Stimulated activated CD8-positive, alpha-beta memory T cell treated with anti-CD3 and anti-CD28 coated beads, Interleukin-7, amount 100 ng/mL, for 48 hours (primary cell): Measurements from ENCODE around the gene KRTAP4-4.
"Not testable (repeated sequence)": the region's sequence is repeated elsewhere in the genome, so short reads cannot be mapped to it uniquely, and the experiment has no call there.

ENCODE experiments used
- DNase-seq, 2 donors: peaks; one replicate each; pipeline ENCODE4 v3.0.0-alpha.2; 2020; ENCODE audit warnings: low read depth in 1 of 2; ENCODE audit errors: extremely low read depth in 1 of 2

KRTAP4-4 gene

GRCh38 chr17:41148971-41149651 lies 11.4 kb downstream of the KRTAP4-4 start:
- not testable (repeated sequence) for DNase-seq

GRCh38 chr17:41147531-41148204 lies 12.9 kb downstream of the KRTAP4-4 start:
- DNase-seq, result no peak

GRCh38 chr17:41145261-41145660 lies 15.3 kb downstream of the KRTAP4-4 start:
- DNase-seq, result no peak

- DNase-seq, result no peak
Observed at GRCh38 chr17:41144846-41145245, 15.7 kb downstream of the KRTAP4-4 start.

GRCh38 chr17:41141361-41141760 lies 19.2 kb downstream of the KRTAP4-4 start:
- DNase-seq, result no peak

- DNase-seq, result no peak
Observed at GRCh38 chr17:41140360-41141131, 20.0 kb downstream of the KRTAP4-4 start, which contains the start of gene KRTAP4-6. KRTAP4-6 (minus strand) TSS chr17:41140544; CDS start chr17:41140487, 57 bp downstream.

- not testable (repeated sequence) for DNase-seq
Observed at GRCh38 chr17:41139865-41140264, 20.7 kb downstream of the KRTAP4-4 start.

GRCh38 chr17:41133880-41134735 lies 26.4 kb downstream of the KRTAP4-4 start:
- no peak for DNase-seq

GRCh38 chr17:41131979-41132378 lies 28.6 kb downstream of the KRTAP4-4 start:
- no peak for DNase-seq

GRCh38 chr17:41127371-41127770 lies 33.2 kb downstream of the KRTAP4-4 start:
- DNase-seq, result no peak

- no peak for DNase-seq
Observed at GRCh38 chr17:41126412-41126811, 34.1 kb downstream of the KRTAP4-4 start.

GRCh38 chr17:41125064-41125463 lies 35.5 kb downstream of the KRTAP4-4 start:
- DNase-seq, result no peak

- not testable (repeated sequence) for DNase-seq
Observed at GRCh38 chr17:41123991-41124371, 36.6 kb downstream of the KRTAP4-4 start, which contains the start of gene KRTAP4-12. KRTAP4-12 (minus strand) TSS chr17:41124182; CDS start chr17:41124122, 60 bp downstream.

GRCh38 chr17:41123292-41123990 lies 37.1 kb downstream of the KRTAP4-4 start:
- not testable (repeated sequence) for DNase-seq

GRCh38 chr17:41121742-41122141 lies 38.8 kb downstream of the KRTAP4-4 start:
- no peak for DNase-seq

- DNase-seq, result not testable (repeated sequence)
Observed at GRCh38 chr17:41119696-41120690, 40.6 kb downstream of the KRTAP4-4 start.

GRCh38 chr17:41118721-41119120 lies 41.8 kb downstream of the KRTAP4-4 start:
- no peak for DNase-seq

GRCh38 chr17:41117846-41118386 lies 42.6 kb downstream of the KRTAP4-4 start, which contains the start of gene KRTAP4-11:
KRTAP4-11 (minus strand) TSS chr17:41118373; CDS start chr17:41118315, 58 bp downstream.
- DNase-seq, result not testable (repeated sequence)
